ENCODE data around the gene GFRA4.

DNA sequence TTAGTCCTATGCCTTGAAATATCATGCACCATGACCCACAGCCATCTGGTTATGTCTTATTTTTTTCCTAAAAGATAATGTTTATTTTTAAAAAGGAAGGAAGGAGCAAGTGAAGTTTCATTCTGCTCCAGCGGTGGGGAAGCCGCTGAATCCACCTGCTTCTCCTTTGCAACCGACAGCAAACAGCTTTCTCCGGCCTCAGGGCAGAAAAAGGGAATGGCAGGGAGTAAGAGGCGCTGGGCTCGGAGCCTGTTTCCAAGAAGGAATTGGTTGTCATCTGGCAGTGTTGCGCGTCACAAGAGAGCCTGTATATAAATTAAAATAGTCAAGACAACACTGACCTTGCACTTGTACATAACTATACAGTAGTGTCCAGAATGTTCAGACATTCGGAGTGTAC is 14.2 kb downstream of the GFRA4 start:
- TF ChIP-seq, protein P1, sequence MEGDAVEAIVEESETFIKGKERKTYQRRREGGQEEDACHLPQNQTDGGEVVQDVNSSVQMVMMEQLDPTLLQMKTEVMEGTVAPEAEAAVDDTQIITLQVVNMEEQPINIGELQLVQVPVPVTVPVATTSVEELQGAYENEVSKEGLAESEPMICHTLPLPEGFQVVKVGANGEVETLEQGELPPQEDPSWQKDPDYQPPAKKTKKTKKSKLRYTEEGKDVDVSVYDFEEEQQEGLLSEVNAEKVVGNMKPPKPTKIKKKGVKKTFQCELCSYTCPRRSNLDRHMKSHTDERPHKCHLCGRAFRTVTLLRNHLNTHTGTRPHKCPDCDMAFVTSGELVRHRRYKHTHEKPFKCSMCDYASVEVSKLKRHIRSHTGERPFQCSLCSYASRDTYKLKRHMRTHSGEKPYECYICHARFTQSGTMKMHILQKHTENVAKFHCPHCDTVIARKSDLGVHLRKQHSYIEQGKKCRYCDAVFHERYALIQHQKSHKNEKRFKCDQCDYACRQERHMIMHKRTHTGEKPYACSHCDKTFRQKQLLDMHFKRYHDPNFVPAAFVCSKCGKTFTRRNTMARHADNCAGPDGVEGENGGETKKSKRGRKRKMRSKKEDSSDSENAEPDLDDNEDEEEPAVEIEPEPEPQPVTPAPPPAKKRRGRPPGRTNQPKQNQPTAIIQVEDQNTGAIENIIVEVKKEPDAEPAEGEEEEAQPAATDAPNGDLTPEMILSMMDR (IDR thresholded peaks at IDR 0.05) = no peak
- TF ChIP-seq POLR2A (IDR thresholded peaks at IDR 0.05) = no peak

All from right lobe of liver (tissue), 4 donors.